ENCODE results near the gene OGDHL.

The OGDHL gene

GRCh38 chr10:49689882-49690510 is 72.1 kb downstream of the OGDHL start:
- peak overlapping the region; percentile 32 for H3K4me3 ChIP-seq (ENCODE audit: low read length)
- WGBS, result 4% methylated on average over 11 of the region's 12 CpGs
- H3K36me3 ChIP-seq (ENCODE audit: insufficient read depth, low read length), result no peaks in the 10 kb centered on the region
- no peak overlapping the region for H3K9ac ChIP-seq (ENCODE audit: low read depth, low read length)
- H3K4me1 ChIP-seq (ENCODE audit: insufficient read depth, low read length), result peaks cover 33% of the 10 kb centered on the region
- no peak overlapping the region for H3K27ac ChIP-seq (ENCODE audit: low read depth, low read length)
- H3K9me3 ChIP-seq (ENCODE audit: insufficient read depth, low read depth, low read length), result peaks cover 16% of the 10 kb centered on the region
- H3K27me3 ChIP-seq (ENCODE audit: insufficient read depth, low read length), result peaks cover 83% of the 10 kb centered on the region

- Histone ChIP-seq H3K9me3 (ENCODE audit: insufficient read depth, low read depth, low read length) (peaks cover 18% of the 10 kb centered on the region), H3K27ac (ENCODE audit: low read depth, low read length) (no peak overlapping the region), H3K36me3 (ENCODE audit: insufficient read depth, low read length) (no peaks in the 10 kb centered on the region), H3K4me1 (ENCODE audit: insufficient read depth, low read length) (peaks cover 33% of the 10 kb centered on the region), H3K27me3 (ENCODE audit: insufficient read depth, low read length) (peaks cover 72% of the 10 kb centered on the region), H3K9ac (ENCODE audit: low read depth, low read length) (no peak overlapping the region), H3K4me3 (ENCODE audit: low read length) (no peak overlapping the region; the same call in 1 of the 2 replicates)
- 20% methylated on average over 6 of the region's 7 CpGs for WGBS
These were observed 73.2 kb downstream of the OGDHL start for GRCh38 chr10:49688920-49689319.

DNA sequence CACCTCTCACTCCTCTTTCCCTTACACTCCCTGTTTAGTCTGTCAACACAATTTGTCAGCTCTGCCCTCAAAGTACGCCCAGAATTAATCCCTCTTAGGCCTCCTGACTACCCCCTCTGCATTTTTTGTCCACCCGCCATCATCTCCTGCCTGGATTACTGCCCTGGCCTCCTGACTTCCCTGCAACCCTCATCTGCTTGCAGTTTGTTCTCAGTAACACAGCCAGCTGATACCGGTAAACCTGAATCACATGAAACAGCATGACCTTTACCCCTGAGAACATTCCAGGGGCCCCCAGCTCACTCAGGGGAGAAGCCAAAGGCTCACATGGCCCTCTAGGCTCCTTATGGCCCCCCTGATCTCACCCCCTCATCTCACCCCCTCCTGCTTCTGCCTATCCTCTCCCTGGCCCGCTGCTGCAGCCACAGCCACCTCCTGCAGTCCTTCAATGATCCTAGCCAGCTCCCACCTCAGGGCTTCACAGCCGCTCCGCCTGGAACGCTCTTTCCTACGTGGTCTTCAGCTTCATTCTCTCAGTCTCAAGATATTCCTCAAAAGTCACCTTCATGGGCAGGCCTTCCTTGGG is 73.8 kb downstream of the OGDHL start:
- Histone ChIP-seq H3K9ac (ENCODE audit: low read depth, low read length) (no peak overlapping the region), H3K4me3 (ENCODE audit: low read length) (no peak overlapping the region; the same call in 1 of the 2 replicates), H3K27ac (ENCODE audit: low read depth, low read length) (no peak overlapping the region), H3K27me3 (ENCODE audit: insufficient read depth, low read length) (peaks cover 67% of the 10 kb centered on the region), H3K36me3 (ENCODE audit: insufficient read depth, low read length) (no peaks in the 10 kb centered on the region), H3K4me1 (ENCODE audit: insufficient read depth, low read length) (peaks cover 33% of the 10 kb centered on the region), H3K9me3 (ENCODE audit: insufficient read depth, low read depth, low read length) (peaks cover 16% of the 10 kb centered on the region)
- 34% methylated on average over 8 of the region's 8 CpGs for WGBS

DNA sequence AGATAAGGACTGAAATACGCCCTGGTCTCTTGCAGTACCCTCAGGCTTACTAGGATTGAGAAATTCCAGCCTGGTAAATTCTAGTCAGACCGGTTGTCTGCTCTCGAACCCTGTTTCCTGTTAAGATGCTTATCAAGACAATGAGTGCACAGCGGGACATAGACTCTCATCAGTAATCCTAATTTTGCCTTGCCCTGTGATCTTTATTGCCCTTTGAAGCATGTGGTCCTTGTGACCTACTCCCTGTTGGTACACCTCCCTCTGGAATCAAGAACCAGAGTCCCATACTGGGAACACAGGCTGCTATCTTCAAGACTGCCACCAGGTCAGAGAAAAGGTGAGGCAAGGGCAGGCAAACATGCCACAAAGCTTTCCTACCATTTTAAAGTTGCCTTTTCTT is 75.5 kb downstream of the OGDHL start:
- Histone ChIP-seq H3K4me3 (ENCODE audit: low read length) (no peak overlapping the region), H3K27ac (ENCODE audit: low read depth, low read length) (no peak overlapping the region), H3K9ac (ENCODE audit: low read depth, low read length) (no peak overlapping the region), H3K4me1 (ENCODE audit: insufficient read depth, low read length) (peaks cover 32% of the 10 kb centered on the region), H3K36me3 (ENCODE audit: insufficient read depth, low read length) (no peaks in the 10 kb centered on the region), H3K27me3 (ENCODE audit: insufficient read depth, low read length) (peaks cover 53% of the 10 kb centered on the region), H3K9me3 (ENCODE audit: insufficient read depth, low read depth, low read length) (peaks cover 18% of the 10 kb centered on the region)
- WGBS, result 85% methylated on average over 4 of the region's 4 CpGs
